HL-60/S4 (cell line): ENCODE results near the gene RPS6KA2.
"Not testable (repeated sequence)": the region's sequence is repeated elsewhere in the genome, so short reads cannot be mapped to it uniquely, and the experiment has no call there.

Source experiments
- in situ Hi-C: fragments of 300-500 bp; cut with MboI; formaldehyde crosslinking; loops from 2 replicates; pipeline ENCODE4 v1.14.3; 2022; ENCODE audit warnings: low sequenced_read_pairs

RPS6KA2 gene

GRCh38 chr6:166534658-166535406 lies 92.2 kb downstream of the RPS6KA2 start:
- in situ Hi-C loops = no loop called here

GRCh38 chr6:166533205-166533824 lies 93.7 kb downstream of the RPS6KA2 start:
- in situ Hi-C loops = no loop called here

GRCh38 chr6:166532302-166532701 lies 94.7 kb downstream of the RPS6KA2 start:
- in situ Hi-C loops = no loop called here

- in situ Hi-C loops = no loop called here
These were observed 96.6 kb downstream of the RPS6KA2 start for GRCh38 chr6:166530211-166531095.

- in situ Hi-C loops = no loop called here
These were observed 97.5 kb downstream of the RPS6KA2 start for GRCh38 chr6:166529586-166529985.

- in situ Hi-C loops = not testable (repeated sequence)
These were observed 98.0 kb downstream of the RPS6KA2 start for GRCh38 chr6:166529058-166529457.

- in situ Hi-C loops = no loop called here
These were observed 99.2 kb downstream of the RPS6KA2 start for GRCh38 chr6:166527849-166528248.

GRCh38 chr6:166526937-166527336 lies 100.1 kb downstream of the RPS6KA2 start:
- in situ Hi-C loops = no loop called here

GRCh38 chr6:166525567-166525966 lies 101.5 kb downstream of the RPS6KA2 start:
- in situ Hi-C loops = no loop called here

GRCh38 chr6:166523782-166524559 lies 103.1 kb downstream of the RPS6KA2 start:
- in situ Hi-C loops = no loop called here

- in situ Hi-C loops = no loop called here
These were observed 105.9 kb downstream of the RPS6KA2 start for GRCh38 chr6:166520905-166521834.

GRCh38 chr6:166516251-166516884 lies 110.7 kb downstream of the RPS6KA2 start:
- in situ Hi-C loops = no loop called here

- in situ Hi-C loops = no loop called here
These were observed 111.8 kb downstream of the RPS6KA2 start for GRCh38 chr6:166515072-166515810.

- in situ Hi-C loops = no loop called here
These were observed 112.9 kb downstream of the RPS6KA2 start for GRCh38 chr6:166514196-166514595.

- in situ Hi-C loops = no loop called here
These were observed 114.5 kb downstream of the RPS6KA2 start for GRCh38 chr6:166512567-166512966.

GRCh38 chr6:166511316-166511715 lies 115.7 kb downstream of the RPS6KA2 start:
- in situ Hi-C loops = no loop called here

- in situ Hi-C loops = no loop called here
These were observed 117.9 kb downstream of the RPS6KA2 start for GRCh38 chr6:166509193-166509592.

GRCh38 chr6:166508726-166509125 lies 118.3 kb downstream of the RPS6KA2 start:
- in situ Hi-C loops = no loop called here
